Testis (tissue), 2 donors: ENCODE measurements around the gene TOM1L2.
"Not testable (repeated sequence)": the region's sequence is repeated elsewhere in the genome, so short reads cannot be mapped to it uniquely, and the experiment has no call there.

Experiments
- POLR2A ChIP-seq: fragments of 450-650 bp; IDR thresholded peaks from one replicate; pipeline ENCODE4 v1.6.1; 2017; ENCODE audit warnings: antibody characterized with exemption, mild to moderate bottlenecking, moderate library complexity
- TF ChIP-seq, protein P1 (sequence below), 3 experiments: fragments of 450-650 bp in 2 of 3; fragments of 200-600 bp in 1 of 3; sonication (generic) in 1 of 3; IDR thresholded peaks; one replicate each; pipeline ENCODE4 v1.5.1; 2016 to 2019; ENCODE audit warnings: antibody characterized with exemption in 3 of 3, mild to moderate bottlenecking in 2 of 3, moderate library complexity in 1 of 3

DNA sequence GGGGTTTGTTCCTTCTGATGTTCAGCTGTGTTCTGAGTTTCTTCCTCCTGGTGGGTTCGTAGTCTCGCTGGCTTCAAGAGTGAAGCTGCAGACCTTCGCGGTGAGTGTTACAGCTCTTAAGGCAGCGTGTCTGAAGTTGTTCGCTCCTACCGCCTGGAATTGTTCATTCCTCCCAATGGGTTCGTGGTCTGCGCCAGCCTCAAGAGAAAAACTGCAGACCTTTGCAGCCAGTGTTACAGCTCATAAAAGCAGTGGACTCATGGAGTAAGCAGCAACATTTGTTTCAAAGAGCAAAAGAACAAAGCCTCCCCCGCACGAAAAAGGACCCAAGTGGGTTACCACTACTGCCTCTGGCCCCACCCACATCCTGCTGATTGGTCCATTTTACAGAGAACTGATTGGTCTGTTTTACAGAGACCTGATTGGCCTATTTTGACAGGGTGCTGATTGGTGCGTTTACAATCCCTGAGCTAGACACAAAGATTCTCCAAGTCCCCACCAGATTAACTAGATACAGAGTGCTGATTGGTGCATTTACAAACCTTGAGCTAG, 16.3 kb downstream of the TOM1L2 start:
- TF ChIP-seq, protein P1, sequence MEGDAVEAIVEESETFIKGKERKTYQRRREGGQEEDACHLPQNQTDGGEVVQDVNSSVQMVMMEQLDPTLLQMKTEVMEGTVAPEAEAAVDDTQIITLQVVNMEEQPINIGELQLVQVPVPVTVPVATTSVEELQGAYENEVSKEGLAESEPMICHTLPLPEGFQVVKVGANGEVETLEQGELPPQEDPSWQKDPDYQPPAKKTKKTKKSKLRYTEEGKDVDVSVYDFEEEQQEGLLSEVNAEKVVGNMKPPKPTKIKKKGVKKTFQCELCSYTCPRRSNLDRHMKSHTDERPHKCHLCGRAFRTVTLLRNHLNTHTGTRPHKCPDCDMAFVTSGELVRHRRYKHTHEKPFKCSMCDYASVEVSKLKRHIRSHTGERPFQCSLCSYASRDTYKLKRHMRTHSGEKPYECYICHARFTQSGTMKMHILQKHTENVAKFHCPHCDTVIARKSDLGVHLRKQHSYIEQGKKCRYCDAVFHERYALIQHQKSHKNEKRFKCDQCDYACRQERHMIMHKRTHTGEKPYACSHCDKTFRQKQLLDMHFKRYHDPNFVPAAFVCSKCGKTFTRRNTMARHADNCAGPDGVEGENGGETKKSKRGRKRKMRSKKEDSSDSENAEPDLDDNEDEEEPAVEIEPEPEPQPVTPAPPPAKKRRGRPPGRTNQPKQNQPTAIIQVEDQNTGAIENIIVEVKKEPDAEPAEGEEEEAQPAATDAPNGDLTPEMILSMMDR (IDR thresholded peaks at IDR 0.05): not testable (repeated sequence)
- not testable (repeated sequence) for TF ChIP-seq POLR2A
